Sigmoid colon (tissue), 7 donors: ENCODE data around the gene TMEM235. TPM values are rescaled to one million over a fixed set of nuclear protein-coding genes. Genes with fewer than 3 reads are reported as not detected.

Source experiments
- DNase-seq: peaks from one replicate; pipeline ENCODE4 v3.0.0-alpha.2; 2019
- H3K27ac ChIP-seq, 4 donors: fragments of 200-600 bp; sonication (generic); one replicate each; pipeline ENCODE4 v1.5.1; 2016 to 2019; ENCODE audit warnings: mild to moderate bottlenecking in 1 of 4
- H3K27me3 ChIP-seq, 3 donors: fragments of 200-600 bp; sonication (generic); one replicate each; pipeline ENCODE4 v1.5.1; 2019; ENCODE audit warnings: mild to moderate bottlenecking in 1 of 3
- H3K36me3 ChIP-seq, 4 donors: fragments of 200-600 bp; sonication (generic); one replicate each; pipeline ENCODE4 v1.5.1; 2016 to 2019
- H3K4me1 ChIP-seq, 4 donors: fragments of 200-600 bp; sonication (generic); one replicate each; pipeline ENCODE4 v1.5.1; 2017 to 2019
- H3K4me3 ChIP-seq, 4 donors: fragments of 200-600 bp; sonication (generic); one replicate each; pipeline ENCODE4 v1.5.1; 2017 to 2019; ENCODE audit warnings: mild to moderate bottlenecking in 2 of 4, moderate library complexity in 1 of 4
- H3K9me3 ChIP-seq, 4 donors: fragments of 200-600 bp in 3 of 4; sonication (generic) in 3 of 4; one replicate each; pipeline versions ENCODE4 v1.5.1 to v1.6.1; 2013 to 2019
- EP300 ChIP-seq, 4 donors: sonication (generic); formaldehyde crosslinking; IDR thresholded peaks; one replicate each; pipeline ENCODE4 v1.6.1; 2017; ENCODE audit warnings: antibody characterized with exemption in 4 of 4
- POLR2A ChIP-seq, 2 donors: fragments of 450-650 bp; IDR thresholded peaks; one replicate each; pipeline ENCODE4 v1.6.1; 2016; ENCODE audit warnings: antibody characterized with exemption in 2 of 2, mild to moderate bottlenecking in 2 of 2, moderate library complexity in 2 of 2
- POLR2AphosphoS5 ChIP-seq, 4 donors: sonication (generic); formaldehyde crosslinking; IDR thresholded peaks; one replicate each; pipeline ENCODE4 v1.6.1; 2017; ENCODE audit warnings: antibody characterized with exemption in 4 of 4
- WGBS, 2 donors: extraction: QIAGEN DNeasy Blood & Tissue Kit; methylation state at CpG; one replicate each; pipeline ENCODE4 v1.1.7; 2013; 5-methylcytosine and 5-hydroxymethylcytosine counted together
- intact Hi-C: fragments of 100-400 bp; cut with DNase I; formaldehyde crosslinking; loops from one replicate; pipeline ENCODE4 v1.15.1; 2023
- polyA plus RNA-seq, 3 donors: library from polyadenylated mRNA; stranded (reverse); fragments of 200-250 nt; gene quantifications; one replicate each; pipeline ENCODE4 v1.2.3, GENCODE V29; 2013
- total RNA-seq, 4 donors: library from RNA; depleted of rRNA; stranded (reverse); fragments of >200 nt; gene quantifications; one replicate each; pipeline ENCODE4 v1.1.0, GENCODE V29; 2016
- TF ChIP-seq, protein P1 (sequence below), 4 experiments: fragments of 450-650 bp in 3 of 4; fragments of 200-600 bp in 1 of 4; IDR thresholded peaks; one replicate each; pipeline ENCODE4 v1.5.1; 2016 to 2019; ENCODE audit warnings: antibody characterized with exemption in 4 of 4, mild to moderate bottlenecking in 3 of 4, moderate library complexity in 2 of 4
- donor health status: healthy with polysubstance abuse.
- donor health status: Bipolar disorder and iron deficiency.
- donor health status: healthy.

Gene TMEM235
- total RNA-seq (not detected), polyA plus RNA-seq (under 1 TPM in 1 of 3 donors, not detected in 2; 0.04 TPM)

GRCh38 chr17:78230996-78231935, at the start of gene TMEM235:
Gene TMEM235, plus strand, starts transcription at chr17:78231631. Its CDS starts 393 bp downstream, at chr17:78232024.
- Histone ChIP-seq H3K36me3 (no peaks in the 10 kb centered on the region), H3K4me1 (peaks cover 0 to 9% (median 2%) of the 10 kb centered on the region in 4 donors), H3K27me3 (peaks cover 13 to 33% (median 28%) of the 10 kb centered on the region in 3 donors), H3K27ac (no peak within 1 kb of the TSS), H3K9me3 (no peaks in the 10 kb centered on the region), H3K4me3 (no peak within 1 kb of the TSS)
- intact Hi-C loops = no loop called here
- 26% methylated on average over 52 of the region's 52 CpGs for WGBS, 2 donors
- DNase-seq = no peak
- no peak for TF ChIP-seq EP300 (IDR thresholded peaks at IDR 0.05)
- TF ChIP-seq POLR2A (IDR thresholded peaks at IDR 0.05) = no peak
- TF ChIP-seq POLR2AphosphoS5 (IDR thresholded peaks at IDR 0.05) = no peak
- TF ChIP-seq, protein P1, sequence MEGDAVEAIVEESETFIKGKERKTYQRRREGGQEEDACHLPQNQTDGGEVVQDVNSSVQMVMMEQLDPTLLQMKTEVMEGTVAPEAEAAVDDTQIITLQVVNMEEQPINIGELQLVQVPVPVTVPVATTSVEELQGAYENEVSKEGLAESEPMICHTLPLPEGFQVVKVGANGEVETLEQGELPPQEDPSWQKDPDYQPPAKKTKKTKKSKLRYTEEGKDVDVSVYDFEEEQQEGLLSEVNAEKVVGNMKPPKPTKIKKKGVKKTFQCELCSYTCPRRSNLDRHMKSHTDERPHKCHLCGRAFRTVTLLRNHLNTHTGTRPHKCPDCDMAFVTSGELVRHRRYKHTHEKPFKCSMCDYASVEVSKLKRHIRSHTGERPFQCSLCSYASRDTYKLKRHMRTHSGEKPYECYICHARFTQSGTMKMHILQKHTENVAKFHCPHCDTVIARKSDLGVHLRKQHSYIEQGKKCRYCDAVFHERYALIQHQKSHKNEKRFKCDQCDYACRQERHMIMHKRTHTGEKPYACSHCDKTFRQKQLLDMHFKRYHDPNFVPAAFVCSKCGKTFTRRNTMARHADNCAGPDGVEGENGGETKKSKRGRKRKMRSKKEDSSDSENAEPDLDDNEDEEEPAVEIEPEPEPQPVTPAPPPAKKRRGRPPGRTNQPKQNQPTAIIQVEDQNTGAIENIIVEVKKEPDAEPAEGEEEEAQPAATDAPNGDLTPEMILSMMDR (IDR thresholded peaks at IDR 0.05) = no peak

DNA sequence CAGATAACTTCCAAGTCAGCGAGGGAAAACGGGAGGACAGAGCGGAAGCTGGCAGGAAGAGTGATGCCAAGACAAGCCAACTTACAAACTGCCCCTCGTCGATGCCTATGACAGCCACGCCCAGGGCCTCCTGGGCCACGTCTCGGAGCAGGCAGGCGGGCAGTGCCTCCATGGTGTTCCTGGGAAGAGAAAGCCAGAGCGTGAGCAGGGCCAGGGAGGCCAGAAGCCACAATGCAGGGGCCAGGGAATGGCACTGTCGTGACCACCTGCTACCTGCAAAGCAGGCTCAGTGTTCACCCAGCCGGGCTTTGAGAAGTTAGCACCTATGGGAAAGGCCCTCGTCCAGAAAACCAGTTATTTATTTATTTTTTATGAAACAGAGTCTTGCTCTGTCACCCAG, 48.9 kb upstream of the TMEM235 start:
- 93 to 96% methylated on average over 13 of the region's 13 CpGs for WGBS, 2 donors
- no peaks in the 10 kb centered on the region for H3K9me3 ChIP-seq
- intact Hi-C loops = no loop called here
- no peak for TF ChIP-seq EP300 (IDR thresholded peaks at IDR 0.05)
- no peak for TF ChIP-seq POLR2AphosphoS5 (IDR thresholded peaks at IDR 0.05)
- TF ChIP-seq POLR2A (IDR thresholded peaks at IDR 0.05) = no peak
- TF ChIP-seq, protein P1 (IDR thresholded peaks at IDR 0.05) = no peak
- peak overlapping the region in 1 of 4 donors; percentile 82 for H3K27ac ChIP-seq
- H3K4me3 ChIP-seq = no peak overlapping the region
- H3K4me1 ChIP-seq = peaks cover 0 to 58% (median 44%) of the 10 kb centered on the region in 4 donors
- H3K36me3 ChIP-seq = no peaks in the 10 kb centered on the region
- H3K27me3 ChIP-seq = no peaks in the 10 kb centered on the region
- no peak for DNase-seq

- Histone ChIP-seq H3K4me3 (no peak overlapping the region), H3K27ac (peak overlapping the region in 3 of 4 donors; percentile 18 to 82 (median 46)), H3K36me3 (no peaks in the 10 kb centered on the region), H3K27me3 (no peaks in the 10 kb centered on the region), H3K9me3 (no peaks in the 10 kb centered on the region), H3K4me1 (peaks cover 0 to 60% (median 44%) of the 10 kb centered on the region in 4 donors)
- 82 to 87% methylated on average over 12 of the region's 12 CpGs for WGBS, 2 donors
- DNase-seq = no peak
- TF ChIP-seq POLR2AphosphoS5 (IDR thresholded peaks at IDR 0.05) (no peak), POLR2A (IDR thresholded peaks at IDR 0.05) (no peak), EP300 (IDR thresholded peaks at IDR 0.05) (no peak)
- TF ChIP-seq, protein P1 (IDR thresholded peaks at IDR 0.05) = no peak
- intact Hi-C loops = no loop called here
Measured at GRCh38 chr17:78183916-78184315, 47.5 kb upstream of the TMEM235 start.

GRCh38 chr17:78184351-78184750, 47.1 kb upstream of the TMEM235 start:
- DNase-seq = peak; percentile 85
- intact Hi-C loops = no loop called here
- Histone ChIP-seq H3K4me1 (peaks cover 0 to 58% (median 43%) of the 10 kb centered on the region in 4 donors), H3K4me3 (no peak overlapping the region), H3K27ac (peak overlapping the region in 3 of 4 donors; percentile 18 to 82 (median 46)), H3K27me3 (no peaks in the 10 kb centered on the region), H3K9me3 (no peaks in the 10 kb centered on the region), H3K36me3 (no peaks in the 10 kb centered on the region)
- 76 to 86% methylated on average over 10 of the region's 10 CpGs for WGBS, 2 donors
- TF ChIP-seq, protein P1 (IDR thresholded peaks at IDR 0.05) = no peak
- TF ChIP-seq POLR2A (IDR thresholded peaks at IDR 0.05) (no peak), EP300 (IDR thresholded peaks at IDR 0.05) (no peak), POLR2AphosphoS5 (IDR thresholded peaks at IDR 0.05) (no peak)
